Endothelial cell (in vitro differentiated cells): Measurements from ENCODE around the gene TNIP2. TPM values are rescaled to one million over a fixed set of nuclear protein-coding genes. Genes with fewer than 3 reads are reported as not detected.

Experiments
- DNase-seq: peaks from one replicate; pipeline ENCODE4 v3.0.0; 2021; ENCODE audit warnings: low spot score
- H3K27ac Mint-ChIP-seq: one replicate; pipeline ENCODE4 v1.8.0; 2021; ENCODE audit warnings: mixed read lengths, inconsistent platforms; ENCODE audit not compliant: unreplicated experiment
- H3K27me3 Mint-ChIP-seq: one replicate; pipeline ENCODE4 v1.8.0; 2021; ENCODE audit warnings: mild to moderate bottlenecking, moderate library complexity, mixed read lengths, inconsistent platforms; ENCODE audit not compliant: unreplicated experiment
- H3K36me3 Mint-ChIP-seq: one replicate; pipeline ENCODE4 v1.8.0; 2021; ENCODE audit warnings: mild to moderate bottlenecking, low read depth, mixed read lengths, inconsistent platforms; ENCODE audit not compliant: unreplicated experiment
- H3K4me1 Mint-ChIP-seq: one replicate; pipeline ENCODE4 v1.8.0; 2021; ENCODE audit warnings: mild to moderate bottlenecking, mixed read lengths, inconsistent platforms; ENCODE audit not compliant: unreplicated experiment
- H3K4me3 Mint-ChIP-seq: one replicate; pipeline ENCODE4 v1.8.0; 2021; ENCODE audit warnings: mild to moderate bottlenecking, mixed read lengths, inconsistent platforms; ENCODE audit not compliant: unreplicated experiment
- H3K9me3 Mint-ChIP-seq: one replicate; pipeline ENCODE4 v1.8.0; 2021; ENCODE audit warnings: mixed read lengths, inconsistent platforms; ENCODE audit not compliant: unreplicated experiment
- CTCF ChIP-seq: fragments of 200-600 bp; sonication (generic); IDR thresholded peaks from one replicate; pipeline ENCODE4 v1.5.0; 2021; ENCODE audit warnings: antibody characterized with exemption; ENCODE audit not compliant: unreplicated experiment
- total RNA-seq: library from RNA; stranded (reverse); fragmentation: NEBNext Ultra II Directional; extraction: Animal tissue kit (Norgen Biotek cat#: 25700); gene quantifications from one replicate; pipeline ENCODE4 v1.2.1, GENCODE V29; 2021; ENCODE audit not compliant: unreplicated experiment

TNIP2 gene
- total RNA-seq, 1 donor from 2014 or later: 29.3 TPM

DNA sequence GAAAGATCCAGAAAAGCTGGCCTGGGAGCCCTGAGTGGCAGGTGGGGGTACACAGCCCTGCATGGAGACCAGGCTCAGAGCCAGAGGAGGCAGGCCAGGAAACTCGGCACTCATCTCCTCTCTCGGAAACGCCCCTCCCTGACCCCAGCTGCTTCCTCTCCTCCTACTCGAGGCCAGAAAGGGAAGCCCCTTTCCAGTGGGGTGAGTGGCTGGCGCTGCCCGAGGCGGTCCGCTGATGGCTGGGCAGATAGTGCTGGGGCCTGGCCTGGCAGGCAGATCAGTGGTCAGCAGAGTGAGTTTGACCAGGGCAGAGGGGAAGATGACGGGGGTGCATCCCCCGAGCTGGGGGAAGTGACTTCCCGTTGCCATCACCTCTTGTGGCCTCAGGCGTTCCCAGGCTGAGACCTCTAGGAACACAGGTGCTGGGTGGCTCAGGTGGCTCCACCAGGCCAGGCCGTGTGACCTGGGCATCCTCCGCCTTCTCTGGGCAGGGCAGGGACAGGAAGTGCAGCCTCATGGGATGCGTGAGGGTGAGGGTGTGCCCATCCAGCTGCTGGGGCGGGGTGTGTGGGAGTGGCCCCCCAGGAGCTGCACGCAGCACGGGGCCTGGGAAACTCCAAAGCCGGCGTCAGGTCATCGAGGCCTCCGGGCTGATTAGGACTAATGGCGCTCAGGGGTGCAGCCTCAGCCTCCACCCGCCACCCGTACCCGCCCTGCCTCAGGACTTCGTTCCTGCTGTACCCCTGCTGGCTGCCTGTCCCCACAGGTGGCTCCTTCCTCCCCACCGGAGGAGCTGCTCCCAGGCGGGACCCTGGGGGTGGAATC is 42.5 kb upstream of the TNIP2 start:
- no peaks in the 10 kb centered on the region for H3K9me3 Mint-ChIP-seq
- no peak overlapping the region for H3K27ac Mint-ChIP-seq
- TF ChIP-seq CTCF: no peak
- DNase-seq: peak; percentile 60
- no peaks in the 10 kb centered on the region for H3K36me3 Mint-ChIP-seq
- peaks cover 28% of the 10 kb centered on the region for H3K4me1 Mint-ChIP-seq
- H3K27me3 Mint-ChIP-seq: peaks cover 3% of the 10 kb centered on the region
- H3K4me3 Mint-ChIP-seq: peak overlapping the region; percentile 56

GRCh38 chr4:2797545-2798305 is 41.6 kb upstream of the TNIP2 start:
- no peaks in the 10 kb centered on the region for H3K36me3 Mint-ChIP-seq
- TF ChIP-seq CTCF: no peak
- peaks cover 28% of the 10 kb centered on the region for H3K4me1 Mint-ChIP-seq
- DNase-seq: peak; percentile 3
- no peaks in the 10 kb centered on the region for H3K9me3 Mint-ChIP-seq
- peaks cover 3% of the 10 kb centered on the region for H3K27me3 Mint-ChIP-seq
- peak overlapping the region; percentile 56 for H3K4me3 Mint-ChIP-seq
- no peak overlapping the region for H3K27ac Mint-ChIP-seq

GRCh38 chr4:2796849-2797544 is 40.9 kb upstream of the TNIP2 start:
- Mint-ChIP-seq H3K4me1 (peaks cover 28% of the 10 kb centered on the region), H3K27ac (no peak overlapping the region), H3K9me3 (no peaks in the 10 kb centered on the region), H3K27me3 (peaks cover 2% of the 10 kb centered on the region), H3K4me3 (no peak overlapping the region), H3K36me3 (no peaks in the 10 kb centered on the region)
- no peak for TF ChIP-seq CTCF
- peak; percentile 3 for DNase-seq

GRCh38 chr4:2795893-2796848 is 40.0 kb upstream of the TNIP2 start:
- Mint-ChIP-seq H3K27ac (no peak overlapping the region), H3K36me3 (no peaks in the 10 kb centered on the region), H3K27me3 (peaks cover 5% of the 10 kb centered on the region), H3K4me1 (peaks cover 31% of the 10 kb centered on the region), H3K9me3 (no peaks in the 10 kb centered on the region), H3K4me3 (no peak overlapping the region)
- TF ChIP-seq CTCF: no peak
- no peak for DNase-seq
